ENCODE measurements around the gene NFU1. TPM values are rescaled to one million over a fixed set of nuclear protein-coding genes. Genes with fewer than 3 reads are reported as not detected.

Gene NFU1
- total and polyA plus RNA-seq, 2 of the 13 experiments (the other 11 are each of a cell fraction or from before 2014, with no cell fraction given): 39.1 to 84.0 TPM

- TF ChIP-seq, protein P1, sequence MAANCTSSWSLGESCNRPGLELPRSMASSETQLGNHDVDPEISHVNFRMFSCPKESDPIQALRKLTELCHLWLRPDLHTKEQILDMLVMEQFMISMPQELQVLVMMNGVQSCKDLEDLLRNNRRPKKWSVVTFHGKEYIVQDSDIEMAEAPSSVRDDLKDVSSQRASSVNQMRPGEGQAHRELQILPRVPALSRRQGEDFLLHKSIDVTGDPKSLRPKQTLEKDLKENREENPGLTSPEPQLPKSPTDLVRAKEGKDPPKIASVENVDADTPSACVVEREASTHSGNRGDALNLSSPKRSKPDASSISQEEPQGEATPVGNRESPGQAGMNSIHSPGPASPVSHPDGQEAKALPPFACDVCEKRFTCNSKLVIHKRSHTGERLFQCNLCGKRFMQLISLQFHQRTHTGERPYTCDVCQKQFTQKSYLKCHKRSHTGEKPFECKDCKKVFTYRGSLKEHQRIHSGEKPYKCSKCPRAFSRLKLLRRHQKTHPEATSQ (CRISPR knock-in tag; IDR thresholded peaks at IDR 0.05; ENCODE audit: borderline replicate concordance): peak; percentile 57; the same call in 1 of the 2 replicates
- TF ChIP-seq SMYD3 (CRISPR knock-in tag; IDR thresholded peaks at IDR 0.05) (peak; percentile 96), TCF12 (IDR thresholded peaks at IDR 0.05) (no peak), TCF12 (CRISPR knock-in tag; IDR thresholded peaks at IDR 0.05) (peak; percentile 28; the same call in 1 of the 2 replicates), ZMYM4 (CRISPR knock-in tag; IDR thresholded peaks at IDR 0.05) (peak; percentile 90), ZNF761 (CRISPR knock-in tag; conservative IDR thresholded peaks at IDR 0.05) (0 out of 2 replicates have a peak, but pooled peaks have one; percentile 55), ZNF253 (CRISPR knock-in tag; IDR thresholded peaks at IDR 0.05; ENCODE audit: borderline replicate concordance) (peak; percentile 25; the same call in 1 of the 2 replicates), NR1H2 (CRISPR knock-in tag; IDR thresholded peaks at IDR 0.05; ENCODE audit: borderline replicate concordance, low read depth) (peak; percentile 82; the same call in 1 of the 2 replicates), CHD4 (IDR thresholded peaks at IDR 0.05; ENCODE audit: borderline replicate concordance, low read length) (no peak), TCF7L2 (IDR thresholded peaks at IDR 0.05; ENCODE audit: low read depth, low read length) (no peak), RARA (CRISPR knock-in tag; IDR thresholded peaks at IDR 0.05) (peak; percentile 36; the same call in 1 of the 2 replicates), SAP130 (CRISPR knock-in tag; IDR thresholded peaks at IDR 0.05; ENCODE audit: low read depth) (peak; percentile 85), ZSCAN25 (CRISPR knock-in tag; IDR thresholded peaks at IDR 0.05) (peak; percentile 79; the same call in 1 of the 2 replicates), ZNF709 (CRISPR knock-in tag; IDR thresholded peaks at IDR 0.05) (peak; percentile 93), ZNF782 (CRISPR knock-in tag; IDR thresholded peaks at IDR 0.05; ENCODE audit: borderline replicate concordance) (peak; percentile 96), TBX2 (CRISPR knock-in tag; IDR thresholded peaks at IDR 0.05; ENCODE audit: borderline replicate concordance) (peak; percentile 89), ZIK1 (CRISPR knock-in tag; IDR thresholded peaks at IDR 0.05; ENCODE audit: borderline replicate concordance, low read depth) (no peak; the same call in none of the 2 replicates), ZBTB49 (CRISPR knock-in tag; IDR thresholded peaks at IDR 0.05; ENCODE audit: borderline replicate concordance) (0 out of 2 replicates have a peak, but pooled peaks have one; percentile 15), ZFP41 (CRISPR knock-in tag; IDR thresholded peaks at IDR 0.05; ENCODE audit: borderline replicate concordance) (peak; percentile 57; the same call in 1 of the 2 replicates), HDAC1 (CRISPR knock-in tag; IDR thresholded peaks at IDR 0.05) (peak; percentile 95), CENPBD1 (CRISPR knock-in tag; IDR thresholded peaks at IDR 0.05; ENCODE audit: borderline replicate concordance, low read depth) (no peak; the same call in 1 of the 2 replicates)
- TF ChIP-seq, protein P2, sequence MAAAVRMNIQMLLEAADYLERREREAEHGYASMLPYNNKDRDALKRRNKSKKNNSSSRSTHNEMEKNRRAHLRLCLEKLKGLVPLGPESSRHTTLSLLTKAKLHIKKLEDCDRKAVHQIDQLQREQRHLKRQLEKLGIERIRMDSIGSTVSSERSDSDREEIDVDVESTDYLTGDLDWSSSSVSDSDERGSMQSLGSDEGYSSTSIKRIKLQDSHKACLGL (CRISPR knock-in tag; IDR thresholded peaks at IDR 0.05): peak; percentile 73
- TF ChIP-seq, protein P3, sequence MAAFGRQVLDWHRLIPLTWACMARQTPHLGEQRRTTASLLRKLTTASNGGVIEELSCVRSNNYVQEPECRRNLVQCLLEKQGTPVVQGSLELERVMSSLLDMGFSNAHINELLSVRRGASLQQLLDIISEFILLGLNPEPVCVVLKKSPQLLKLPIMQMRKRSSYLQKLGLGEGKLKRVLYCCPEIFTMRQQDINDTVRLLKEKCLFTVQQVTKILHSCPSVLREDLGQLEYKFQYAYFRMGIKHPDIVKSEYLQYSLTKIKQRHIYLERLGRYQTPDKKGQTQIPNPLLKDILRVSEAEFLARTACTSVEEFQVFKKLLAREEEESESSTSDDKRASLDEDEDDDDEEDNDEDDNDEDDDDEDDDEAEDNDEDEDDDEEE (CRISPR knock-in tag; IDR thresholded peaks at IDR 0.05): peak; percentile 72
These were observed 50.2 kb downstream of the NFU1 start, which contains the start of gene GFPT1 (continued) for GRCh38 chr2:69386789-69387734.

Data from HepG2 (cell line).